PFSK-1 (cell line): ENCODE measurements around the gene BTLA.

Experiments used
- SIN3A ChIP-seq: IDR thresholded peaks from 2 replicates; pipeline ENCODE4 v1.6.1; 2012; ENCODE audit warnings: mild to moderate bottlenecking, low read length, moderate library complexity, borderline replicate concordance; ENCODE audit not compliant: insufficient read depth
- TF ChIP-seq, protein P1 (sequence below), 2 experiments: IDR thresholded peaks; 2 replicates each; pipeline versions ENCODE4 v1.6.1 to v1.8.0; 2011 to 2012; ENCODE audit warnings: low read depth in 2 of 2, low read length in 2 of 2, control low read depth in 1 of 2, inconsistent platforms in 1 of 2, mild to moderate bottlenecking in 1 of 2, moderate library complexity in 1 of 2; ENCODE audit not compliant: insufficient read depth in 1 of 2

- TF ChIP-seq SIN3A: no peak
- TF ChIP-seq, protein P1, sequence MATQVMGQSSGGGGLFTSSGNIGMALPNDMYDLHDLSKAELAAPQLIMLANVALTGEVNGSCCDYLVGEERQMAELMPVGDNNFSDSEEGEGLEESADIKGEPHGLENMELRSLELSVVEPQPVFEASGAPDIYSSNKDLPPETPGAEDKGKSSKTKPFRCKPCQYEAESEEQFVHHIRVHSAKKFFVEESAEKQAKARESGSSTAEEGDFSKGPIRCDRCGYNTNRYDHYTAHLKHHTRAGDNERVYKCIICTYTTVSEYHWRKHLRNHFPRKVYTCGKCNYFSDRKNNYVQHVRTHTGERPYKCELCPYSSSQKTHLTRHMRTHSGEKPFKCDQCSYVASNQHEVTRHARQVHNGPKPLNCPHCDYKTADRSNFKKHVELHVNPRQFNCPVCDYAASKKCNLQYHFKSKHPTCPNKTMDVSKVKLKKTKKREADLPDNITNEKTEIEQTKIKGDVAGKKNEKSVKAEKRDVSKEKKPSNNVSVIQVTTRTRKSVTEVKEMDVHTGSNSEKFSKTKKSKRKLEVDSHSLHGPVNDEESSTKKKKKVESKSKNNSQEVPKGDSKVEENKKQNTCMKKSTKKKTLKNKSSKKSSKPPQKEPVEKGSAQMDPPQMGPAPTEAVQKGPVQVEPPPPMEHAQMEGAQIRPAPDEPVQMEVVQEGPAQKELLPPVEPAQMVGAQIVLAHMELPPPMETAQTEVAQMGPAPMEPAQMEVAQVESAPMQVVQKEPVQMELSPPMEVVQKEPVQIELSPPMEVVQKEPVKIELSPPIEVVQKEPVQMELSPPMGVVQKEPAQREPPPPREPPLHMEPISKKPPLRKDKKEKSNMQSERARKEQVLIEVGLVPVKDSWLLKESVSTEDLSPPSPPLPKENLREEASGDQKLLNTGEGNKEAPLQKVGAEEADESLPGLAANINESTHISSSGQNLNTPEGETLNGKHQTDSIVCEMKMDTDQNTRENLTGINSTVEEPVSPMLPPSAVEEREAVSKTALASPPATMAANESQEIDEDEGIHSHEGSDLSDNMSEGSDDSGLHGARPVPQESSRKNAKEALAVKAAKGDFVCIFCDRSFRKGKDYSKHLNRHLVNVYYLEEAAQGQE (IDR thresholded peaks at IDR 0.05; ENCODE audit: insufficient read depth in 1 of 2, low read depth in 2 of 2, low read length in 2 of 2): no peak
Measured at GRCh38 chr3:112482675-112483074, 16.6 kb downstream of the BTLA start.
